Esophagus squamous epithelium (tissue), 5 donors: Measurements from ENCODE around the gene PLXNB2. TPM values are rescaled to one million over a fixed set of nuclear protein-coding genes. Genes with fewer than 3 reads are reported as not detected.

Experiments
- DNase-seq: peaks from one replicate; lab custom pipeline; 2025; lab: John Stamatoyannopoulos, UW
- H3K27ac ChIP-seq, 4 donors: fragments of 200-600 bp; sonication (generic); one replicate each; pipeline ENCODE4 v1.5.1; 2016 to 2019; ENCODE audit warnings: mild to moderate bottlenecking in 1 of 4
- H3K27me3 ChIP-seq, 4 donors: fragments of 200-600 bp; sonication (generic); 1 replicate in 3 of 4; 2 replicates in 1 of 4; pipeline versions ENCODE4 v1.5.1 to v1.6.0; 2017 to 2021; ENCODE audit warnings: antibody characterized with exemption in 1 of 4
- H3K36me3 ChIP-seq, 3 donors: fragments of 200-600 bp; sonication (generic); one replicate each; pipeline ENCODE4 v1.5.1; 2016 to 2019
- H3K4me1 ChIP-seq, 3 donors: fragments of 200-600 bp; sonication (generic); one replicate each; pipeline ENCODE4 v1.5.1; 2017 to 2019
- H3K4me3 ChIP-seq, 4 donors: fragments of 200-600 bp; sonication (generic); 1 replicate in 3 of 4; 2 replicates in 1 of 4; pipeline ENCODE4 v1.5.1; 2016 to 2019; ENCODE audit warnings: mild to moderate bottlenecking in 2 of 4, moderate library complexity in 1 of 4
- H3K9me3 ChIP-seq, 3 donors: fragments of 200-600 bp; sonication (generic); one replicate each; pipeline ENCODE4 v1.5.1; 2016 to 2019
- CTCF ChIP-seq, 6 experiments: fragments of 450-650 bp in 4 of 6; fragments of 200-600 bp in 2 of 6; sonication (generic) in 2 of 6; IDR thresholded peaks; one replicate each; pipeline ENCODE4 v1.5.1; 2016 to 2019; ENCODE audit warnings: antibody characterized with exemption in 6 of 6, mild to moderate bottlenecking in 4 of 6, moderate library complexity in 4 of 6
- POLR2A ChIP-seq, 4 donors: fragments of 450-650 bp; IDR thresholded peaks; one replicate each; pipeline ENCODE4 v1.6.1; 2017; ENCODE audit warnings: antibody characterized with exemption in 4 of 4, mild to moderate bottlenecking in 4 of 4, moderate library complexity in 3 of 4
- WGBS, 2 donors: methylation state at CpG; one replicate each; pipeline ENCODE4 v1.1.5; 2018; 5-methylcytosine and 5-hydroxymethylcytosine counted together
- intact Hi-C: fragments of 100-400 bp; cut with DNase I; formaldehyde crosslinking; loops from one replicate; pipeline ENCODE4 v1.15.0; 2022
- total RNA-seq, 4 donors: library from RNA; depleted of rRNA; stranded (reverse); fragments of >200 nt; gene quantifications; one replicate each; pipeline ENCODE4 v1.1.0, GENCODE V29; 2016
- donor health status: DM: yes; HTN: yes; CAD: no.

Gene PLXNB2
- total RNA-seq, 4 donors from 2014 or later, result 80.9 to 231 (median 129) TPM

GRCh38 chr22:50297510-50298265 is 9.8 kb downstream of the PLXNB2 start:
- H3K27me3 ChIP-seq, result no peaks in the 10 kb centered on the region
- intact Hi-C loops, result no loop called here
- H3K4me3 ChIP-seq, result no peak overlapping the region
- no peak for DNase-seq
- peak overlapping the region; percentile 27 to 97 (median 96) for H3K27ac ChIP-seq
- peaks cover 78 to 100% (median 85%) of the 10 kb centered on the region in 3 donors for H3K4me1 ChIP-seq
- H3K9me3 ChIP-seq, result no peaks in the 10 kb centered on the region
- TF ChIP-seq POLR2A (IDR thresholded peaks at IDR 0.05) (no peak), CTCF (IDR thresholded peaks at IDR 0.05) (no peak)
- H3K36me3 ChIP-seq, result peaks cover 0 to 16% (median 0%) of the 10 kb centered on the region in 3 donors
- WGBS, 2 donors, result 59 to 75% methylated on average over 4 to 9 of the region's 20 CpGs

GRCh38 chr22:50296658-50297490 is 10.6 kb downstream of the PLXNB2 start:
- no peaks in the 10 kb centered on the region for H3K9me3 ChIP-seq
- no peak overlapping the region for H3K4me3 ChIP-seq
- peaks cover 78 to 100% (median 82%) of the 10 kb centered on the region in 3 donors for H3K4me1 ChIP-seq
- 49 to 53% methylated on average over 13 to 22 of the region's 29 CpGs for WGBS, 2 donors
- DNase-seq, result no peak
- H3K27me3 ChIP-seq, result no peaks in the 10 kb centered on the region
- H3K27ac ChIP-seq, result peak overlapping the region; percentile 27 to 97 (median 96)
- intact Hi-C loops, result no loop called here
- TF ChIP-seq POLR2A (IDR thresholded peaks at IDR 0.05) (no peak), CTCF (IDR thresholded peaks at IDR 0.05) (no peak)
- H3K36me3 ChIP-seq, result peaks cover 0 to 17% (median 0%) of the 10 kb centered on the region in 3 donors

GRCh38 chr22:50294319-50294656 is 13.2 kb downstream of the PLXNB2 start:
- Histone ChIP-seq H3K4me1 (peaks cover 56 to 99% (median 60%) of the 10 kb centered on the region in 3 donors), H3K27ac (peak overlapping the region; percentile 86 to 97 (median 90)), H3K4me3 (peak overlapping the region in 3 of 4 donors; percentile 34 to 58 (median 38)), H3K9me3 (no peaks in the 10 kb centered on the region), H3K27me3 (no peaks in the 10 kb centered on the region), H3K36me3 (peaks cover 10 to 43% (median 12%) of the 10 kb centered on the region in 3 donors)
- TF ChIP-seq POLR2A (IDR thresholded peaks at IDR 0.05) (no peak), CTCF (IDR thresholded peaks at IDR 0.05) (no peak)
- 60% methylated on average over 1 of the region's 5 CpGs; no CpG with 5 or more reads in 1 of the 2 donors for WGBS, 2 donors
- intact Hi-C loops, result no loop called here
- DNase-seq, result no peak

- Histone ChIP-seq H3K36me3 (peaks cover 16 to 49% (median 18%) of the 10 kb centered on the region in 3 donors), H3K4me3 (peak overlapping the region; percentile 6 to 58 (median 36)), H3K27ac (peak overlapping the region; percentile 86 to 97 (median 90)), H3K27me3 (no peaks in the 10 kb centered on the region), H3K9me3 (no peaks in the 10 kb centered on the region), H3K4me1 (peaks cover 50 to 99% (median 55%) of the 10 kb centered on the region in 3 donors)
- intact Hi-C loops, result no loop called here
- no peak for DNase-seq
- WGBS, 2 donors, result no CpG with 5 or more reads among the region's 42 CpGs
- TF ChIP-seq POLR2A (IDR thresholded peaks at IDR 0.05) (no peak), CTCF (IDR thresholded peaks at IDR 0.05) (peak in 2 of 6 experiments; percentile 16 to 27)
Observed at GRCh38 chr22:50293441-50294318, 13.8 kb downstream of the PLXNB2 start.
